Activated gamma-delta T cell treated with Interleukin-2 at 50 U/mL for 16 hours (primary cell): ENCODE data around the gene B3GNT5.

Source experiments
- DNase-seq: peaks from one replicate; pipeline ENCODE4 v3.0.0-alpha.2; 2020

The B3GNT5 gene

DNA sequence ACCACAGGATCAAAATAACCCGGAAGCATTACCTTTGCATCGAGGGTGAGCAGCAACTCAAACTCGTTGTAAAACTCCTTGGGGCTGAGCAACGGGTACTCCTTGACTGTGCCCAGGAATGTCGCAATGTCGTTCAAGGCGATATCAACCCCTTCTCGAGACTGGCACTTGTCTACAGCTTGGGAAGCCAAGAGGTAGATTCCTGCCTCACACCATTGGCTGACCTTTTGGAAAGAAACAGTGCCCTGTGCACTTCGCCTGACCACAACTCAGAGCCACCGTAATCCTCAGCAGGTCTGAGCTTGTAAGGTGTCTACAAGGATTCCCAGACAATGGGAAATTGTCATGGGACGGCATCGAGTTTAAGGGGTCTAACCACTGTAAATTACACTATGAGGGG is 43.9 kb downstream of the B3GNT5 start:
- DNase-seq = no peak

DNA sequence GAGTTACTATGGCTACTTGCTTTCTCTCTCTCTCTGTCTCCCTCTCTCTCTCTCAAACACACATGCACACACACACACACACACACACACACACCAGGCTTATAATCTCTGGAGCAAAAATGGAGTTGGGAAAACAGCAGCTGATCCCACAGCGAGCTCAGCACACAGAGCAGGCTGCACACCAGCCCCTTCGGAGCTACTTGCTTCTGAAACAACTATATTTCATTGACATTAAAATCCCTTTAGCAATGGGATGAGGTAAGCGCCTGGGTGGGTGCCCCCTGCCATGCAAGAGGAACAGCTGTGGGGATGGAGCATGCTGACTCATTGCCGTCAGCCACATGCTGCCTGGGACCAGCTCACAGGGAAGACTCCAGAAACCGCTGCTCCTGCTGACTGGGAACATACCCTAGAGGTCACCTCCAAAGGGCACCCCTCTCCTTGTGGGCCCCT is 45.7 kb downstream of the B3GNT5 start:
- no peak for DNase-seq

DNA sequence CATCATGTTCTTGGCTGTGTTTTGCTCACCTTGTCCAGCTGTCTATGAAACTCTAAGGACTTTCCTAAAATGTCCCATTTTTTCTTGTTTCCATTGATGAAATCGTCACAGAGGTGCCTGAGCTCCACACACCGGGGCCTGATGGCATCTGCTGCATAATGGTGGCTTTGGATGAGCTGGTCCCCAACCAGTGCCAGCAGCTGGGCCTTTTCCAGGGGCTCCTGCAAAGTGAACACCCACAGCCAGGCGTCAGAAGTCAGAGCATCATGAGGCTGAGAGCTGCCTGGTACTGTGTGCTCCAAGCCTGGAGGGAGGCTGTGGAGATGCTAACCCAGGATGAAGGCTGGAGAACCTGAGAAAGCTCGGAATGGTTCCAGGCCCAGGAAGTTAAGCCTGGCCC is 46.9 kb downstream of the B3GNT5 start:
- DNase-seq = no peak

DNA sequence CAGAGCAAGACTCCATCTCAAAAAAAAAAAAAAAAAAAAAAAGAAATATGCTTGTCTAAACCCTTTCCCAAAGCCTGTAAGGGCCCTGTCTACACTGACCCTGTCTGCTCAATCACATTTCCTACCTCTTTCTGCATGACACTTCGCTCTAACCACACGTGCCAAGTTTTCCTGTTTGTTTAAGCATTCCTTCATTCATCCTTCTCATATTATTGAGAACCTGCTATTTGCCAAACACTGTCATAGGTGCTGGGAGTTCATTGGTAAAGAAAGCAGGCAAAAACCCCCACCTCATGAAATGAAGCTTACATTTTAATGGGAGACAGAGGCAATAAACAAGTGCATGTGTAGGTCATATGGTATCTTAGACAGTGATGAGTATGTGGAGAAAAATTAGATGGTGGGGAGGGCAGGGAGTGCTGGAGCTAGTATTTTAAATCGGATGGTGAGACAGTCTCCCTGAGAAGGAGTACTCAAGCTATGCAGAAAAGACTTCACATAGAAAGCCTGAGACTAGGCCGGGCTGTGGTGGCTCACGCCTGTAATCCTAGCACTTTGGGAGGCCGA is 48.0 kb downstream of the B3GNT5 start:
- DNase-seq = no peak

DNA sequence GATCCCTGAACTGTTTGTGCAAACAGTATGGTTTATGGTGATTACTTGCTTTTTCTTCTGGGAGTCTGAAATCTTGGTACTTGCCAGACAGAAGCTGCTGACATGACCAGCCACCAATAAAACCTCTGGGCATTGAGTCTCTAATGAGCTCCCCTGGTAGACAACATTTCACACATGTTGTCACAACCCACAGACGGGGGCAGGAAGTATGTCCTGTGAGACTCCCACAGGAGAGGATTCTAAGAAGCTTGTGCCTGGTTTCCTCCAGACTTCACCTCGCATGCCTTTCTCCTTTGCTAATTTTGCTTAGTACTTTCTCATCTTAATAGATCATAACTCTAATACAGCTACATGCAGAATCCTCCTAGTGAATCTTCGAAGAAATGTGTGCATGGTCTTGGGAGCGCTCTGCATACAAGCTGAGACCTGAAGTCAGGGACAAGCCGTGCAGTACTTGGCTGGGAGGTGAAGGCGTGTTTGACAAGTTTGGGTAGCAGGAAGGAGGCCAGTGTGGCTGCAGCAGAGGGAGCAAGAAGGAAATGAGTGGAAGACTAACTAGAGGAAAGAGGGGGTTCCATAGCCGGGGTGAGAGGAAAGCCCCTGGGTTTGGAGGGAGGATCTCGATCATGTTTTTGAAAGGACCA is 49.0 kb downstream of the B3GNT5 start:
- DNase-seq = no peak

- DNase-seq = no peak
Observed at GRCh38 chr3:183303690-183304089, 50.6 kb downstream of the B3GNT5 start.

- peak; percentile 22 for DNase-seq
Observed at GRCh38 chr3:183306798-183307671, 54.0 kb downstream of the B3GNT5 start.

DNA sequence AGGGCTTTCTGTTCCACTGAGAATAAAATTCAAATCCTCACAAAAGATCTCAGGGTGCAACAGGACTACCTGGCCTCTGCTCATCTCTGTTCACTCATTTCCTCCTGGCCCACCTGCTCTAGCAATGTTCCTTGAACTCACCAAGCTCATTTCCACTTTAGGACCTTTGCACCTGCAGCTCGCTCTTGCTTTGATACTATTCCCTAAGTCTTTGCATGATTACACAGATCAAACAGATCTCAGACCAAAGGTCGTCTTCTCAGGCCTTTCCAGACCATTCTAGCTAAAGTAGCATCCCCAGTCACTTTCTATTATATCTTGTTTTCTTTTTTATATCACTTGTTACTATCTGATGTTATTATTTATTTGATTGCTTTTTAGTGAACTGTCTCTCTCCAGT is 54.7 kb downstream of the B3GNT5 start:
- no peak for DNase-seq

- no peak for DNase-seq
Observed at GRCh38 chr3:183308751-183309150, 55.7 kb downstream of the B3GNT5 start.

- no peak for DNase-seq
Observed at GRCh38 chr3:183309276-183309675, 56.2 kb downstream of the B3GNT5 start.

DNA sequence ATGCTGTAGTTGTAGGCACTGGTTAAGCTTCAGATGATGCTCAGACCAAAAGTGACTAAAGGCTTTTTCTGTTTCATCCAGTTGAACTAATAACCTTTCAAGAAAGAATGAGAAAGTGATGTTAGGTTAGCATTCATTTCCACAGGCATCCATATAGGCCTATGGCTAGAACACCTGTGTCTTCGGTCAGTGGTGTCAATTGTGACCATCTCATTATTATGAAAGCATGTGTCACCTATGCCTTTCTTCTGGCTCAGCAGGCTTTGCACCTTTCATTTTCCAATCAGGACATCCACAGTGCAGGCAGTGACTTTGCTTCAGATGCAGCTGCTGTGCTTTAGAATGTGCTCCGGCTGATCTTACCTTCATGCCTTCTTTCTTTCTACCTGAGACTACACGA is 57.9 kb downstream of the B3GNT5 start:
- DNase-seq = no peak

GRCh38 chr3:183312433-183312832 is 59.4 kb downstream of the B3GNT5 start:
- DNase-seq = no peak

GRCh38 chr3:183313351-183313750 is 60.3 kb downstream of the B3GNT5 start:
- no peak for DNase-seq

DNA sequence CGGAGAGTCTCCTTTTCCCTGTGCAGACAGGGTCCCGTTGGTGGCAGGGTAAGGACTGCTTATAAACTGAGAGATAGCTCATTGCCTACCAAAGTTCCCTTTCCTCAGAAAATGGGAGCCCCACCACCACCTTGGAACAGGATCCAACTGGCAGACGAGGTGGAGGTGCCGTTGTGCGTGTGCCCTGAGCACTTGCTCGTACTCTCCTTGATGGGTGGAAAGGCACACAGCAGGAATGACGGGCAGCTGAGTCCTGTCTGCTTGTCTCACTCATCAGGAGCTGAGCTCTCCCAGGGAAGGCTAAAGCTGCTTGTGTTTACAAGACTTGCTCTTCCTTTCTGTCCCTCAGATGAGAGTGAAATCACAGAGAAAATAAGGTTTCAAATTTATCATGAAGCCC is 60.7 kb downstream of the B3GNT5 start:
- no peak for DNase-seq

DNA sequence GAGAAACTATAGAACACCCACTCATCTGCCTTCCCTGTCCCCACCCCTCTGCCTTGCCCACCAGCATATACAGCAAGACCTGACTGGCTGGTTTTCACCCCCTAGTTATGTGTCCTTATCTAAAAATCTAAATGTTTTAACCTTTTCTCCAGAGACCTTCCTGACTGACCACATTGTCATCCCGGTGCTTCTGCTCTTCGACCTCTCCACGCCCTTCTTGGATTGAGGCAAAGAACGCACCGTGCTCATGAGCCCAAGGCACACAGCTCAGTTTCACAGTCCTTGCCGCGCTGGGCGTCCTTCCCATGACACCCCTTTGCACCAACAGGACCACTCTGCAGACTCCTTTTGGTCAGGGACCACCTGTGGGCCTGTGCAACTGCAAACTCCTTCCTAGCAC is 62.7 kb downstream of the B3GNT5 start:
- no peak for DNase-seq

GRCh38 chr3:183317271-183317670 is 64.2 kb downstream of the B3GNT5 start:
- DNase-seq = no peak

DNA sequence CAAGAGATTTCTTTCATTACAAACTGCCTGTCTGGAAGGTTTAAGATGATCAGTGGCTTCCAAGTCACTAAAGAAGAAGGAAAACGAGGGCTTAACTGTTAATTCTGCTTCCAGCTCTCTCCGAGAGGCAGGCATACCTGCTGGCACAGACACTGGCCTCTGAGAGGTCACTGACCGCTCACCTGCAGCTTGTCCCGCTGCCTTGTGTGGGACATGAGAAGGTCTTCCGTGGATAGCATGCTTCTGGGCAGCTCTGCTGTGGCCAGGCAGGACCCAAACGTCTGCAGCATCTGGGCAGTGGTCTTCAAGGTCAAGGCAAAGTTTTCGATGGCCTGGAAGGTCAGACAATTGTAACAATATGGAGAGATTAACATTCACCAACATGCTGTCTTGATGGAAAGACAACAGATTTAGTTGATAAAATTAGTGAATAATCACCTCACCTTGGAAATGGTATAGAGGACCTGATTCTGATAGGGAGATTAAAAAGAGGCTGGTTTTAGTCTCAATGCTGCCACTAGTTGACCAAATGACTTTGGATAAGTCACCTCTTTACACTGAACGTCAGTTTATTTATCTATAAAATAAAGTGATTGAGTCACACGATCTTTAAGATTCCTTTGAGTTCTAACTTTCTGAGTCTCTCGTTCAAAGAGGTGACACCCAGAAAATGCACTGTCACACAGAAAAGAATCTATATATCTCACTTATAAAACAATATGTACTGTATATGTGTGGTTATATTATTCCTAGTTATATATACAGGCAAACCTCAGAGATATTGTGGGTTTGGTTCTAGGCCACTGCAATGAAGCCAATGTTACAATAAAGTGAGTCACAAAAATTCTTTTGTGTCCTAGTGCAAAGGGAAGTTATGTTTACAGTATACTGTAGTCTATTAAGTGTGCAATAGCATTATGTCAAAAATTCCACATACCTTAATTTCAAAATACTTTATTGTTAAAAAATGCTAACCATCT is 65.1 kb downstream of the B3GNT5 start:
- DNase-seq = no peak

DNA sequence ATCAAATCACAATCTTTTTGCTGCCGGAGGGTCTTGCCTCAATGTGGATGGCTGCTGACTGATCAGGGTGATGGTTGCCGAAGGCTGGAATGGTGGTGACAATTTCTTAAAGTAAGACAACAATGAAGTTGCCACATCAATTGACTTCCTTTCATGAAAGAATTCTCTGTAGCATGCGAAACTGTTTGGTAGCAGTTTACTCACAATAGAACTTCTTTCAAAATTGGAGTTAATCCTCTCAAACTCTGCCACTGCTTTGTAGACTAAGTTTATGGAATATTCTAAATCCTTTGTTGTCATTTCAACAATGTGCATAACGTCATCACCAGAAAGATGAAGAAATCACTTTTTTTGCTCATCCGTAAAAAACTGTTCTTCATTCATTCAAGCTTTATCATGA is 65.8 kb downstream of the B3GNT5 start:
- no peak for DNase-seq

- DNase-seq = no peak
Observed at GRCh38 chr3:183319371-183319770, 66.3 kb downstream of the B3GNT5 start.
